Urinary bladder (tissue), 4 donors: ENCODE measurements around the gene HBEGF. TPM values are rescaled to one million over a fixed set of nuclear protein-coding genes. Genes with fewer than 3 reads are reported as not detected.

Source experiments
- DNase-seq: peaks from one replicate; pipeline ENCODE4 v3.0.0-alpha.2; 2015; ENCODE audit errors: extremely low spot score
- H3K27ac ChIP-seq: one replicate; pipeline ENCODE4 v1.5.1; 2013; ENCODE audit warnings: low read depth, mild to moderate bottlenecking, moderate library complexity
- H3K36me3 ChIP-seq: one replicate; pipeline ENCODE4 v1.6.1; 2013; ENCODE audit warnings: mild to moderate bottlenecking, moderate library complexity; ENCODE audit not compliant: insufficient read depth
- H3K4me1 ChIP-seq: one replicate; pipeline ENCODE4 v1.6.1; 2013; ENCODE audit warnings: mild to moderate bottlenecking, moderate library complexity; ENCODE audit not compliant: insufficient read depth
- H3K4me3 ChIP-seq: one replicate; pipeline ENCODE4 v1.5.1; 2013; ENCODE audit warnings: low read depth, low read length
- WGBS: extraction: QIAGEN DNeasy Blood & Tissue Kit; methylation state at CpG from one replicate; pipeline ENCODE4 v1.1.7; 2013; 5-methylcytosine and 5-hydroxymethylcytosine counted together
- polyA plus RNA-seq: library from polyadenylated mRNA; stranded (reverse); fragments of 200-250 nt; gene quantifications from one replicate; pipeline ENCODE4 v1.2.3, GENCODE V29; 2013
- total RNA-seq: library from RNA; depleted of rRNA; stranded (reverse); fragments of >200 nt; gene quantifications from one replicate; pipeline ENCODE4 v1.2.3, GENCODE V29; 2014
- donor health status: healthy with polysubstance abuse.
- donor health status: healthy.

The HBEGF gene
- total RNA-seq (9.7 TPM), polyA plus RNA-seq (13.5 TPM)

DNA sequence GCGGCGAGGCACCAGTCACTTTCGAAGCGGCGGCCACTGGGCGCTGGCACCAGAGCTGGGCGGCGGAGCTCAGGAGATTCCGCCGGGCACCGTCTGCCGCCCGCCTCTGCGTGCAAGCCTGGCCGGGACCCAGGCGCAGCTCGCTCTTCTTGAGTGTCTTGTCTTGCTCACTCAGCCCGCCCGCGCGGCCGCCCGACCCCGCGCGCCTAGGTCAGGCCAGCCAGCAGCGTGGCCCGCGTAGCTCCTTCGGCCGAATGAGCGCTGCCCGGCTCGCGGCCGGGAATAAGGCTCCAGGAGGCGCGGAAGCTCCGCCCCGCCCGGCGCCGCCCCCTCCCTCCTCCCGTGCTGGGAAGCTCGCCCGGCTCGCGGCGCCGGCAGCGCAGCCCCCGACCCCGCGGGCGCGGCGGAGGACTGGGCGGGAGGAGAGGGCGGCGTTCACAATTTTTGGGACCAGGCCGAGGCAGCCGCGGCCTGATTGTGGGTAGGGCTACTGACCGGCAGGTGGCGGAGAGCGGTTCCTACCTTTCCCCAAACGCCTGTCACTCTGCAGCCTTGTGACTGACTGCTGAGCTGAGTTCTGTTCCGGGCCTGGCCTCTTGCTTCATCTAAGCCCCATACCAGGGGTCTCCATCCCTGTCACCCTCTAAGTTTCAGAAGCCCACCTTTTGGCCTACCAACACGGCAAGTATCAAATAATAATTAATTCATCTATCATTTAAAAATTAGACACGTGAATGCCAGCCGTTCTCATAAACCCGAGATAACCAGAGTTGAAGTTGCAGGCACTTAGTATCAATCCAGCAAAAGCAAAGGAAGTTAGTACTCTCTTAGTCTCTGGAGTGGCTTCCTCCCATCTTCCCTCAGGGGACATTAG, at the start of gene HBEGF:
TSS of gene HBEGF (minus strand) at position 256 of the 874 bp plus-strand sequence. CDS start 275 bp downstream, outside the sequence.
- no peak for DNase-seq
- no peaks in the 10 kb centered on the region for H3K36me3 ChIP-seq
- no peaks in the 10 kb centered on the region for H3K4me1 ChIP-seq
- H3K27ac ChIP-seq: no peak within 1 kb of the TSS
- peak within 1 kb of the TSS; percentile 57 for H3K4me3 ChIP-seq
- WGBS: under 1% methylated on average over 72 of the region's 72 CpGs

DNA sequence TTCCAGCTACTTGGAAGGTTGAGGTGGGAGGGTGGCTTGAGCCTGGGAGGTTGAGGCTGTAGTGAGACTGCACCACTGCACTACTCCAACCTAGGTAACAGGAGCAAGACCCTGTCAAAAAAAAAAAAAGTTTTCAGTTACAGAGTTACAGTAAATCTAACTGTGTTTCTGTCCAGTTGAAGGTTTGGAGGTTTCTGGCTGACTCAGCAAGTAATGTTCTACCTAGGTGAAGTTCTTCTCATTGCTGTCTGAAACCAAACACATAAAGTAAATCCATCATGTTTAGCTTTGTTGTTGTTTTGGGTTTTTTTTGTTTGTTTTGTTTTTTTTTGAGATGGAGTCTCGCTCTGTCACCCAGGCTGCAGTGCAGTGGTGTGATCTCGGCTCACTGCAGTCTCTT, 47.3 kb upstream of the HBEGF start:
- 99% methylated on average over 2 of the region's 2 CpGs for WGBS
- Histone ChIP-seq H3K36me3 (no peaks in the 10 kb centered on the region), H3K27ac (no peak overlapping the region), H3K4me3 (no peak overlapping the region), H3K4me1 (no peaks in the 10 kb centered on the region)
- DNase-seq: no peak

GRCh38 chr5:140391732-140392131, 45.3 kb upstream of the HBEGF start:
- no peaks in the 10 kb centered on the region for H3K4me1 ChIP-seq
- no peak overlapping the region for H3K27ac ChIP-seq
- no peaks in the 10 kb centered on the region for H3K36me3 ChIP-seq
- 97% methylated on average over 1 of the region's 1 CpG for WGBS
- no peak for DNase-seq
- H3K4me3 ChIP-seq: no peak overlapping the region

DNA sequence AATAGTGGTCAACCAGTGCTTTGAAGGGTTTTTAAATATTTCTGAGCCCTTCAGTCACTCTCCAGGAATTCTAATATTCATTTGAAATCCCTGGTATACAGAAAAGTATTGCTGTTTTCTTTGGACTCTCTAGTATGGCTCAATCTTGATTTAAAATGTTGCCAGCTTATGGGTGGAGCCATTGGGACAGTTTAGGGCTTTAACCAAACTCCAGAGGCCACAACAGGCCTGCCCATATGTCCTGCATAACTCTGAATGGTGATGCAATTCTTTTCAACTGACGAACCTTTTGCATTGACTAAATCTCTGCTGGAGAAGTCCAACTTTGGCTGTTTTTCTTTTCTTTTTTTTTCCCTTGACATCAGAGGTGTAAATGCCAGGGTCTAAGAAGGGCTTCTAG, 44.9 kb upstream of the HBEGF start:
- no peak overlapping the region for H3K4me3 ChIP-seq
- no peaks in the 10 kb centered on the region for H3K4me1 ChIP-seq
- H3K36me3 ChIP-seq: no peaks in the 10 kb centered on the region
- H3K27ac ChIP-seq: no peak overlapping the region
- DNase-seq: no peak
- 82% methylated on average over 1 of the region's 1 CpG for WGBS

DNA sequence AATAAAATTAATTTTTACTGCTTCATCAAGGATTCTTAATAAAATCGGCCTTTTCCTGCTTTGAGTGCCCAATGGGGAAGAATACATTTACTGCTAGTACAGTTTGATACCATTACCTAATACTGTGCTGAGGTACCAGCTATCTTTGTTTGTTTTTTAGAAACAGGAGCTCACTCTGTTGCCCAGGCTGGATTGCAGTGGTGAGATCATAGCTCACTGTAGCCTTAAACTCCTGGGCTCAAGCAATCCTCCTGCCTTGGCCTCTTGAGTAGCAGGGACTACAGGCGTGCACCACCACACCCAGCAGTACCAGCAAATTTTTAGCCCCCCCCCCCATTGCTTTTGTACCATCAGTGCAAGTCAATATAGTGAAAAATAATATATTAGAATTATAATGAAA, 41.6 kb upstream of the HBEGF start:
- Histone ChIP-seq H3K4me3 (no peak overlapping the region), H3K27ac (no peak overlapping the region), H3K4me1 (no peaks in the 10 kb centered on the region), H3K36me3 (no peaks in the 10 kb centered on the region)
- DNase-seq: no peak
- WGBS: 88% methylated on average over 2 of the region's 2 CpGs

DNA sequence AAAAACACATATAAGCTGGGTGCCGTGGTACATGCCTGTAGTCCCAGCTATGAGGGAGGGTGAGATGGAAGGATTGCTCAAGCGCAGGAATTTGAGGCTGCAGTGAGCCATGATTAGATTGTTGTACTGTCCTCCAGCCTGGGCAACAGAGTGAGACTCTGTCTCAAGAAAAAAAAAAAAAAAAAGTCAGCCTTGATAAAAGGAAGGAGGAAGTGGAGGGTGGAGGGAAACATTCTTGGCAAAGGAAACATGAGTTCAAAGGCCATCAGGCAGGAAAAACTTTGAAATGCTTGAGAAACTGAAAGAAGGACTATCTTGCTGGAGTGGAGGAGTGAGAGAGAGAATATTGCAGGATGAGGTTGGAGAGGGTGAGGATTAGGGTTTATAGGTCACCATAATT, 36.9 kb upstream of the HBEGF start:
- no peak for DNase-seq
- 84% methylated on average over 2 of the region's 2 CpGs for WGBS
- no peaks in the 10 kb centered on the region for H3K36me3 ChIP-seq
- H3K27ac ChIP-seq: no peak overlapping the region
- no peak overlapping the region for H3K4me3 ChIP-seq
- H3K4me1 ChIP-seq: no peaks in the 10 kb centered on the region

DNA sequence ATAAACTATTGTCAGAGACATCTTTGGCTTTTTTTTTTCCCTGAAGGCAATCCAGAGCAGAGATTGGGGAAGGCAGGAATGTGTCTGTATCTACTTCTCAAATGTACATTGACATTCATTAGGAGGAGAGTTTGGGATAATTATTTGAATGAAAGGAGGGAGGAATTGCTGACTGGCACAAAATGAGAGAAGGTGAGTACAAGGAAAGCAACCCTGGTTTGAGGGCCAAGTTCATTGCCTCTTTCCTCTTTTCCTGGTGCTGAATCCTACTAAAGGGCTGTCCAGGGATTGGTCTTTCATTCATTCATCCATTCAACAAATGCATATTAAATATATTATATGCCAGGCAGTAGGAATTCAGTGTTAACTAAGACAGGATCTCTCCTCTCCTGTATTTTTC, 36.5 kb upstream of the HBEGF start:
- no peak for DNase-seq
- no peaks in the 10 kb centered on the region for H3K4me1 ChIP-seq
- H3K36me3 ChIP-seq: no peaks in the 10 kb centered on the region
- H3K27ac ChIP-seq: no peak overlapping the region
- no peak overlapping the region for H3K4me3 ChIP-seq

- Histone ChIP-seq H3K27ac (no peak overlapping the region), H3K4me3 (no peak overlapping the region), H3K36me3 (no peaks in the 10 kb centered on the region), H3K4me1 (no peaks in the 10 kb centered on the region)
- DNase-seq: no peak
- WGBS: 93% methylated on average over 1 of the region's 1 CpG
Measured at GRCh38 chr5:140381972-140382371, 35.6 kb upstream of the HBEGF start.

DNA sequence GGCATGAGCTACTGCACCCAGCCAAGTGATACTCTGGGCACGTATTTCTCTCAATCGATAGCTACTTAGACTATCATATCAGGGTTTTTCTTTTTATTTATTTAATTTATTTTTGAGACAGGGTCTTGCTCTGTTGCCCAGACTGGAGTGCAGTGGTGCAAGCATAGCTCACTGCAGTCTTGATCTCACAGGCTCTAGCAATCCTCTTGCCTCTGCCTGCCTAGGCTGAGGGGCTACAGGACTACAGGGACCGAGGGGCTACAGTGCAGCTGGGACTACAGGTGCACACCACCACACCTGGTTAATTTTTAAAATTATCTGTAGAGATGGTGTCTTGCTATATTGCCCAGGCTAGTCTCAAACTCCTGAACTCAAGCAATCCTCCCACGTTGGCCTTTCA, 34.9 kb upstream of the HBEGF start:
- no peaks in the 10 kb centered on the region for H3K36me3 ChIP-seq
- no peak for DNase-seq
- H3K27ac ChIP-seq: no peak overlapping the region
- WGBS: 90% methylated on average over 4 of the region's 4 CpGs
- no peak overlapping the region for H3K4me3 ChIP-seq
- no peaks in the 10 kb centered on the region for H3K4me1 ChIP-seq

- Histone ChIP-seq H3K4me1 (peaks cover 4% of the 10 kb centered on the region), H3K27ac (no peak overlapping the region), H3K4me3 (no peak overlapping the region), H3K36me3 (no peaks in the 10 kb centered on the region)
- peak; percentile 49 for DNase-seq
- WGBS: 18% methylated on average over 2 of the region's 2 CpGs
Measured at GRCh38 chr5:140372971-140373487, 26.6 kb upstream of the HBEGF start.

DNA sequence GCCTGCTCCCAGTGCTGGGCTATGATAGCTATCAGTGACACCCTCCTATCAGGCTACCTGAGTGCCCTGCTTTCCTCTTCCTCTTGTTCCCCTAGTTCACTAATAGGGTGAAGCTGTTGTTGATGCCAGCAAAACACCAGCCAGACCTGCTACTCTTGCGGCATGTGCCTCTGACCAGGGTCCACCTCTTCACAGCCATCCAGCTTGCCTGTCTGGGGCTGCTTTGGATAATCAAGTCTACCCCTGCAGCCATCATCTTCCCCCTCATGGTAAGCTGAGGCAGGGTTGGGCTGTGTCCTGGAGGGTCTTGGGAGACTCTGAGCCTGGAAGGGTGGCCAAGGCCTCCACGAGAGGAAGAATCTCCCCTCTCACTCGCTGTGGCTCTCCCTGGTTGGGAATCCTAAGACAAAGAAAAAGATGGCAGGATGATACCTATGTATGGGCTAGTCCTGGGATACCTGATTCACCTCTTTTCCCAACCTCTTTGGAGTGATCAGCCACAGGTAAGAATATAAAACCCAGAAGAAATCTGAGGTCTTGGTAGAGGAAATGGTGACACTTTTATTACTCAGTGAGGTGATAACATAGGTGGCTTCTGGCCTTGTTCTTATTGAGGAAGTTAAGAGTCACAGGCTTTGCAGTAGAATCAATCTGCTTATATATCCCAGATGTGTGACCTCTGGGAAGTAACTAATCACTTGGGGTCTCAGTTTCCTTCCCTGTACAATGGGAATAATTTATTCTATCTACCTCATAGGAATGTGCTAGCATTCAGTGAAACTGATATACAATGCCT, 25.2 kb upstream of the HBEGF start:
- 85% methylated on average over 3 of the region's 3 CpGs for WGBS

GRCh38 chr5:140367256-140368013, 21.0 kb upstream of the HBEGF start:
- Histone ChIP-seq H3K36me3 (no peaks in the 10 kb centered on the region), H3K4me1 (peaks cover 2% of the 10 kb centered on the region), H3K27ac (no peak overlapping the region), H3K4me3 (no peak overlapping the region)
- WGBS: 86% methylated on average over 8 of the region's 8 CpGs
- no peak for DNase-seq

More for the DNA sequence above, 25.2 kb upstream of the HBEGF start:
- DNase-seq: no peak
- Histone ChIP-seq H3K4me1 (peaks cover 4% of the 10 kb centered on the region), H3K27ac (no peak overlapping the region), H3K36me3 (no peaks in the 10 kb centered on the region), H3K4me3 (no peak overlapping the region)

DNA sequence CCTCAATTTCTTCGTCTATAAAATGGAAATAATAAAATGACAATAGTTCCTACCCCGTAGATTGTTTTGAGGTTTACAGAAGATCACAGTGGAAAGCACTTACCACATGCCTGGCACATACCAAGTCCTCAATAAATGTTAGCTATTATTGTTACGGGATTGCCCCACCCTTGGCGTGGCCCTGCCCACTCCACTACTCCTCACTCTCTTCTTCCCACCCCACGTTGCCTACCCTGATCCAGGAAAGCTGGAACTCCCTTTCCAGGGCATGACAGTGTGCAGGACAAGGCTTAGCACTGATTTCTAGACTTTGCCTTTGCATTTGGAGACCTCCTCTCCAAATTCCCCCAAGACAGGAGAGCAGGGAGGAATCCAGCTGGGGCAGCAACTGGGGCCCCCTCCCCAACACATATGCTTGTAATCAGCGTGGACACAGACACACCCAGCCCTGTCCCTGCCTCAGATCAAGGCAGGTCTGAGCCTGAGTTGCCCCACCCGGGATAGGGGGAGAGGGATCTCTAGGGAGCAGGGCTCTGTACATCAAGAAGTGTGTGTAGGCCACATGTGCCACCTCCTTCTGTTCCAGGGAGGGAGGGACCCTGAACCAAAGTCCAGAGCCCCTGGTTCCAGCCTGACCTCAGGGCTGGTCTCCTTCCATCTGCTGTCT, 20.3 kb upstream of the HBEGF start:
- H3K4me3 ChIP-seq: no peak overlapping the region
- no peak for DNase-seq
- H3K36me3 ChIP-seq: no peaks in the 10 kb centered on the region
- whole genome bisulfite sequencing: 71% methylated on average over 7 of the region's 7 CpGs
- H3K27ac ChIP-seq: no peak overlapping the region
- peaks cover 2% of the 10 kb centered on the region for H3K4me1 ChIP-seq
